Liver (tissue), 3 donors: ENCODE measurements around the gene TSHR.

Source experiments
- CTCF ChIP-seq: fragments of 150-350 bp; IDR thresholded peaks from 2 replicates; pipeline ENCODE4 v1.5.1; 2017; ENCODE audit warnings: improper control_type of control experiment, low read depth, low read length; ENCODE audit not compliant: missing input control
- MAX ChIP-seq: IDR thresholded peaks from 2 replicates; pipeline ENCODE4 v1.6.1; 2016; ENCODE audit warnings: antibody characterized with exemption
- REST ChIP-seq: IDR thresholded peaks from 2 replicates; pipeline ENCODE4 v1.6.1; 2016; ENCODE audit warnings: antibody characterized with exemption, mild to moderate bottlenecking
- TAF1 ChIP-seq: conservative IDR thresholded peaks from 2 replicates; pipeline ENCODE4 v1.6.1; 2016; ENCODE audit warnings: antibody characterized with exemption, mild to moderate bottlenecking
- donor health status: healthy.
- donor health status: healthy.

GRCh38 chr14:81148635-81149034 is 193.2 kb downstream of the TSHR start:
- TF ChIP-seq CTCF (no peak), REST (no peak), MAX (peak; percentile 9), TAF1 (no peak)
